PC-9 (cell line): ENCODE results near the gene DOCK2. TPM values are rescaled to one million over a fixed set of nuclear protein-coding genes. Genes with fewer than 3 reads are reported as not detected.

Source experiments
- BruUV-seq: library from RNA; stranded (reverse); fragments of 400-500 nt; replicated peaks from 2 replicates; lab custom pipeline; 2021; lab: Mats Ljungman, UMichigan
- CTCF ChIA-PET: fragments of 300-600 bp; sonication (Branson Sonifier 250); formaldehyde crosslinking; loops from one replicate; lab custom pipeline; 2022; ENCODE audit warnings: antibody characterized with exemption; lab: Charles Lee
- POLR2A ChIA-PET: fragments of 300-600 bp; sonication (Branson Sonifier 250); formaldehyde crosslinking; loops from one replicate; lab custom pipeline; 2022; ENCODE audit warnings: antibody characterized with exemption; ENCODE audit not compliant: unreplicated experiment; lab: Charles Lee
- DNase-seq, 2 experiments: peaks; one replicate each; pipeline versions ENCODE4 v3.0.0 to v3.0.0-alpha.2; 2015 to 2022; ENCODE audit warnings: mixed read lengths in 1 of 2
- H2AFZ ChIP-seq: fragments of 200-600 bp; sonication (generic); 2 replicates; pipeline ENCODE4 v1.8.1; 2017; ENCODE audit warnings: antibody characterized with exemption
- H3F3A ChIP-seq: fragments of 200-600 bp; sonication (generic); 2 replicates; pipeline ENCODE4 v1.8.1; 2017; ENCODE audit warnings: antibody characterized with exemption, mild to moderate bottlenecking, low read depth; ENCODE audit not compliant: insufficient read depth
- H3K27ac ChIP-seq: fragments of 200-600 bp; sonication (generic); 2 replicates; pipeline ENCODE4 v1.6.1; 2016; ENCODE audit warnings: mixed run types
- H3K27me3 ChIP-seq: fragments of 200-600 bp; sonication (generic); 2 replicates; pipeline ENCODE4 v1.6.1; 2016; ENCODE audit warnings: low read depth, mixed run types; ENCODE audit not compliant: insufficient read depth
- H3K36me3 ChIP-seq: fragments of 200-600 bp; sonication (generic); 2 replicates; pipeline ENCODE4 v1.6.1; 2016; ENCODE audit warnings: low read depth, mixed run types
- H3K4me1 ChIP-seq: fragments of 200-600 bp; sonication (generic); replicated peaks from 2 replicates; pipeline ENCODE4 v1.6.1; 2016; ENCODE audit warnings: mixed run types; ENCODE audit not compliant: insufficient read depth
- H3K4me2 ChIP-seq: fragments of 200-600 bp; sonication (generic); 2 replicates; pipeline ENCODE4 v1.6.1; 2017; ENCODE audit warnings: mixed run types
- H3K4me3 ChIP-seq: fragments of 200-600 bp; sonication (generic); 2 replicates; pipeline ENCODE4 v1.6.1; 2016; ENCODE audit warnings: mixed run types
- H3K79me2 ChIP-seq: fragments of 200-600 bp; sonication (generic); 2 replicates; pipeline ENCODE4 v1.6.1; 2017; ENCODE audit warnings: low read depth, mixed run types
- H3K9me2 ChIP-seq: fragments of 200-600 bp; sonication (generic); 2 replicates; pipeline ENCODE4 v1.8.1; 2017; ENCODE audit warnings: mild to moderate bottlenecking; ENCODE audit not compliant: insufficient read depth
- H3K9me3 ChIP-seq: fragments of 200-600 bp; sonication (generic); 2 replicates; pipeline ENCODE4 v1.8.1; 2016; ENCODE audit warnings: low read depth; ENCODE audit not compliant: insufficient read depth
- H4K20me1 ChIP-seq: fragments of 200-600 bp; sonication (generic); 2 replicates; pipeline ENCODE4 v1.8.1; 2017; ENCODE audit not compliant: insufficient read depth
- CTCF ChIP-seq: fragments of 200-600 bp; sonication (generic); conservative IDR thresholded peaks from 2 replicates; pipeline ENCODE4 v1.6.1; 2017; ENCODE audit warnings: mixed run types, antibody characterized with exemption, mild to moderate bottlenecking, moderate library complexity
- EZH2 ChIP-seq: fragments of 200-600 bp; sonication (generic); IDR thresholded peaks from 2 replicates; pipeline ENCODE4 v1.8.0; 2017; ENCODE audit warnings: antibody characterized with exemption, low read depth
- intact Hi-C: fragments of 100-400 bp; cut with micrococcal nuclease; formaldehyde crosslinking; loops from one replicate; pipeline ENCODE4 v1.10.0; 2022; ENCODE audit not compliant: unreplicated experiment
- total RNA-seq: library from RNA; stranded (reverse); gene quantifications from 2 replicates; pipeline ENCODE4 v1.2.3, GENCODE V29; 2021

The DOCK2 gene
- total RNA-seq, 1 experiment from 2014 or later, result 0.41 TPM

- intact Hi-C loops, result no loop called here
- TF ChIP-seq EZH2 (no peak), CTCF (no peak)
- BruUV-seq, result no TSS peak
- no peak for DNase-seq
- POLR2A ChIA-PET, result no interaction called here
- Histone ChIP-seq H3K27ac (no peak overlapping the region), H4K20me1 (no peaks in the 10 kb centered on the region), H3K36me3 (no peaks in the 10 kb centered on the region), H3K27me3 (no peaks in the 10 kb centered on the region), H3K4me3 (no peak overlapping the region), H3K9me3 (no peaks in the 10 kb centered on the region), H2AFZ (no peak overlapping the region), H3F3A (no peaks in the 10 kb centered on the region), H3K79me2 (no peaks in the 10 kb centered on the region), H3K4me2 (no peak overlapping the region), H3K4me1 (no peaks in the 10 kb centered on the region), H3K9me2 (no peaks in the 10 kb centered on the region)
- CTCF ChIA-PET, result no interaction called here
Observed at GRCh38 chr5:170039830-170040229, 402.8 kb downstream of the DOCK2 start.

GRCh38 chr5:170046241-170046640 is 409.2 kb downstream of the DOCK2 start:
- H3K9me2 ChIP-seq, result no peaks in the 10 kb centered on the region
- no peaks in the 10 kb centered on the region for H4K20me1 ChIP-seq
- no peak overlapping the region for H3K4me2 ChIP-seq
- no peak for DNase-seq
- H3K9me3 ChIP-seq, result no peaks in the 10 kb centered on the region
- no peak overlapping the region for H3K4me3 ChIP-seq
- BruUV-seq, result no TSS peak
- intact Hi-C loops, result no loop called here
- no peak overlapping the region for H3K27ac ChIP-seq
- CTCF ChIA-PET, result no interaction called here
- H3K27me3 ChIP-seq, result no peaks in the 10 kb centered on the region
- H3F3A ChIP-seq, result no peaks in the 10 kb centered on the region
- TF ChIP-seq EZH2 (no peak), CTCF (no peak)
- POLR2A ChIA-PET, result no interaction called here
- no peaks in the 10 kb centered on the region for H3K79me2 ChIP-seq
- no peaks in the 10 kb centered on the region for H3K4me1 ChIP-seq
- H3K36me3 ChIP-seq, result no peaks in the 10 kb centered on the region
- no peak overlapping the region for H2AFZ ChIP-seq

GRCh38 chr5:170049713-170050112 is 412.6 kb downstream of the DOCK2 start:
- Histone ChIP-seq H3K36me3 (no peaks in the 10 kb centered on the region), H3K4me1 (no peaks in the 10 kb centered on the region), H4K20me1 (no peaks in the 10 kb centered on the region), H3K27me3 (no peaks in the 10 kb centered on the region), H3F3A (no peaks in the 10 kb centered on the region), H2AFZ (no peak overlapping the region), H3K4me2 (no peak overlapping the region), H3K9me3 (no peaks in the 10 kb centered on the region), H3K4me3 (no peak overlapping the region), H3K27ac (no peak overlapping the region), H3K9me2 (no peaks in the 10 kb centered on the region), H3K79me2 (no peaks in the 10 kb centered on the region)
- ChIA-PET POLR2A (no interaction called here), CTCF (no interaction called here)
- intact Hi-C loops, result no loop called here
- DNase-seq, result no peak
- no peak for TF ChIP-seq CTCF
- no TSS peak for BruUV-seq
